KMS-11 (cell line): ENCODE data around the gene ZNF286A.
"Not testable (repeated sequence)": the region's sequence is repeated elsewhere in the genome, so short reads cannot be mapped to it uniquely, and the experiment has no call there.

ENCODE experiments used
- H2AFZ ChIP-seq: fragments of 200-600 bp; sonication (generic); 2 replicates; pipeline ENCODE4 v1.6.1; 2016; ENCODE audit warnings: antibody characterized with exemption, mixed run types, low read depth
- H3K27ac ChIP-seq: fragments of 200-600 bp; sonication (generic); 2 replicates; pipeline ENCODE4 v1.6.1; 2016; ENCODE audit warnings: mild to moderate bottlenecking, mixed run types
- H3K27me3 ChIP-seq: fragments of 200-600 bp; sonication (generic); 2 replicates; pipeline ENCODE4 v1.6.1; 2017; ENCODE audit warnings: mild to moderate bottlenecking, low read depth, mixed run types, moderate library complexity; ENCODE audit not compliant: insufficient read depth
- H3K36me3 ChIP-seq: fragments of 200-600 bp; sonication (generic); 2 replicates; pipeline ENCODE4 v1.6.1; 2017; ENCODE audit warnings: mild to moderate bottlenecking, mixed run types; ENCODE audit not compliant: insufficient read depth
- H3K4me1 ChIP-seq: fragments of 200-600 bp; sonication (generic); 2 replicates; pipeline ENCODE4 v1.6.1; 2016; ENCODE audit warnings: mild to moderate bottlenecking, low read depth, mixed run types; ENCODE audit not compliant: poor library complexity, severe bottlenecking
- H3K4me2 ChIP-seq: fragments of 200-600 bp; sonication (generic); 2 replicates; pipeline ENCODE4 v1.7.0; 2016; ENCODE audit warnings: mild to moderate bottlenecking, mixed run types
- H3K4me3 ChIP-seq: fragments of 200-600 bp; sonication (generic); IDR thresholded peaks from 2 replicates; pipeline ENCODE4 v1.6.1; 2017; ENCODE audit warnings: low read depth, low read length, mixed read lengths; ENCODE audit not compliant: insufficient read depth
- H3K79me2 ChIP-seq: fragments of 200-600 bp; sonication (generic); 2 replicates; pipeline ENCODE4 v1.6.1; 2016; ENCODE audit warnings: low read depth, mixed run types; ENCODE audit not compliant: insufficient read depth
- H3K9ac ChIP-seq: fragments of 200-600 bp; sonication (generic); 2 replicates; pipeline ENCODE4 v1.6.1; 2016; ENCODE audit warnings: mild to moderate bottlenecking, mixed run types
- H4K20me1 ChIP-seq: fragments of 200-600 bp; sonication (generic); 2 replicates; pipeline ENCODE4 v1.6.1; 2016; ENCODE audit warnings: mild to moderate bottlenecking, mixed run types; ENCODE audit not compliant: insufficient read depth
- CTCF ChIP-seq: fragments of 200-600 bp; sonication (generic); conservative IDR thresholded peaks from 2 replicates; pipeline ENCODE4 v1.6.1; 2017; ENCODE audit warnings: low read depth, mild to moderate bottlenecking, antibody characterized with exemption, low read length, moderate library complexity, mixed read lengths

Gene ZNF286A

GRCh38 chr17:15742051-15742795, 42.7 kb downstream of the ZNF286A start:
- Histone ChIP-seq H3K4me3 (no peak overlapping the region), H3K79me2 (no peaks in the 10 kb centered on the region), H3K9ac (no peak overlapping the region), H2AFZ (no peak overlapping the region), H3K4me2 (no peak overlapping the region), H3K27me3 (no peaks in the 10 kb centered on the region), H3K4me1 (no peaks in the 10 kb centered on the region), H3K36me3 (no peaks in the 10 kb centered on the region), H4K20me1 (no peaks in the 10 kb centered on the region), H3K27ac (no peak overlapping the region)
- TF ChIP-seq CTCF: no peak

GRCh38 chr17:15742921-15743320, 43.4 kb downstream of the ZNF286A start:
- Histone ChIP-seq H3K27me3 (no peaks in the 10 kb centered on the region), H3K27ac (no peak overlapping the region), H2AFZ (no peak overlapping the region), H3K9ac (no peak overlapping the region), H4K20me1 (no peaks in the 10 kb centered on the region), H3K4me1 (no peaks in the 10 kb centered on the region), H3K36me3 (no peaks in the 10 kb centered on the region), H3K79me2 (no peaks in the 10 kb centered on the region), H3K4me3 (no peak overlapping the region), H3K4me2 (no peak overlapping the region)
- no peak for TF ChIP-seq CTCF

- no peaks in the 10 kb centered on the region for H3K79me2 ChIP-seq
- H4K20me1 ChIP-seq: no peaks in the 10 kb centered on the region
- no peak overlapping the region for H2AFZ ChIP-seq
- H3K4me2 ChIP-seq: no peak overlapping the region
- H3K27me3 ChIP-seq: no peaks in the 10 kb centered on the region
- no peaks in the 10 kb centered on the region for H3K36me3 ChIP-seq
- no peak overlapping the region for H3K9ac ChIP-seq
- no peak for TF ChIP-seq CTCF
- H3K4me1 ChIP-seq: no peaks in the 10 kb centered on the region
- no peak overlapping the region for H3K27ac ChIP-seq
- H3K4me3 ChIP-seq: no peak overlapping the region
Measured at GRCh38 chr17:15744074-15744676, 44.6 kb downstream of the ZNF286A start.

GRCh38 chr17:15744885-15745284, 45.3 kb downstream of the ZNF286A start:
- H3K27me3 ChIP-seq: no peaks in the 10 kb centered on the region
- no peak overlapping the region for H2AFZ ChIP-seq
- H3K4me3 ChIP-seq: no peak overlapping the region
- TF ChIP-seq CTCF: no peak
- H4K20me1 ChIP-seq: no peaks in the 10 kb centered on the region
- no peaks in the 10 kb centered on the region for H3K4me1 ChIP-seq
- no peak overlapping the region for H3K9ac ChIP-seq
- no peak overlapping the region for H3K27ac ChIP-seq
- no peaks in the 10 kb centered on the region for H3K36me3 ChIP-seq
- no peaks in the 10 kb centered on the region for H3K79me2 ChIP-seq
- H3K4me2 ChIP-seq: no peak overlapping the region

GRCh38 chr17:15749403-15749802, 49.9 kb downstream of the ZNF286A start:
- H2AFZ ChIP-seq, H3K4me2 ChIP-seq, H3K4me3 ChIP-seq, H3K27ac ChIP-seq, H4K20me1 ChIP-seq, H3K79me2 ChIP-seq, H3K9ac ChIP-seq, H3K36me3 ChIP-seq, H3K27me3 ChIP-seq, H3K4me1 ChIP-seq: not testable (repeated sequence)

- H3K4me2 ChIP-seq, H2AFZ ChIP-seq, H3K27ac ChIP-seq, H3K4me1 ChIP-seq, H3K27me3 ChIP-seq, H4K20me1 ChIP-seq, H3K4me3 ChIP-seq, H3K36me3 ChIP-seq, H3K79me2 ChIP-seq, H3K9ac ChIP-seq: not testable (repeated sequence)
Measured at GRCh38 chr17:15768865-15769533, 69.4 kb downstream of the ZNF286A start.
